ENCODE results near the gene PDE6C.

The PDE6C gene

GRCh38 chr10:93603023-93603422, 9.3 kb upstream of the PDE6C start:
- no peak for DNase-seq (ENCODE audit: extremely low spot score)
- ChIA-PET POLR2A (no interaction called here), CTCF (no interaction called here)
- TF ChIP-seq CTCF (IDR thresholded peaks at IDR 0.05; ENCODE audit: control extremely low read depth, extremely low read depth, low read depth, missing control alignments) = no peak

GRCh38 chr10:93604146-93604545, 8.2 kb upstream of the PDE6C start:
- POLR2A ChIA-PET = no interaction called here
- CTCF ChIA-PET = no interaction called here
- no peak for DNase-seq (ENCODE audit: extremely low spot score)

GRCh38 chr10:93608421-93608820, 3.9 kb upstream of the PDE6C start:
- DNase-seq (ENCODE audit: extremely low spot score) = no peak
- CTCF ChIA-PET = no interaction called here
- POLR2A ChIA-PET = no interaction called here
- TF ChIP-seq CTCF (IDR thresholded peaks at IDR 0.05; ENCODE audit: control extremely low read depth, extremely low read depth, low read depth, missing control alignments) = no peak

More at GRCh38 chr10:93604146-93604545, 8.2 kb upstream of the PDE6C start:
- TF ChIP-seq CTCF (IDR thresholded peaks at IDR 0.05; ENCODE audit: control extremely low read depth, extremely low read depth, low read depth, missing control alignments) = no peak

- DNase-seq (ENCODE audit: extremely low spot score) = no peak
- TF ChIP-seq CTCF (IDR thresholded peaks at IDR 0.05; ENCODE audit: control extremely low read depth, extremely low read depth, low read depth, missing control alignments) = no peak
- POLR2A ChIA-PET = no interaction called here
- CTCF ChIA-PET = no interaction called here
Measured at GRCh38 chr10:93613126-93613525, 789 bp downstream of the PDE6C start.

GRCh38 chr10:93614101-93614825, 1.9 kb downstream of the PDE6C start:
- POLR2A ChIA-PET = no interaction called here
- CTCF ChIA-PET = no interaction called here

GRCh38 chr10:93615576-93616235, 3.4 kb downstream of the PDE6C start:
- POLR2A ChIA-PET = no interaction called here
- CTCF ChIA-PET = no interaction called here
- no peak for TF ChIP-seq CTCF (IDR thresholded peaks at IDR 0.05; ENCODE audit: control extremely low read depth, extremely low read depth, low read depth, missing control alignments)
- no peak for DNase-seq (ENCODE audit: extremely low spot score)

More at GRCh38 chr10:93614101-93614825, 1.9 kb downstream of the PDE6C start:
- DNase-seq (ENCODE audit: extremely low spot score) = no peak
- TF ChIP-seq CTCF (IDR thresholded peaks at IDR 0.05; ENCODE audit: control extremely low read depth, extremely low read depth, low read depth, missing control alignments) = no peak

Data from GM10248 (cell line).